Measurements from ENCODE around the gene TLE1. TPM values are rescaled to one million over a fixed set of nuclear protein-coding genes. Genes with fewer than 3 reads are reported as not detected.
"Not testable (repeated sequence)": the region's sequence is repeated elsewhere in the genome, so short reads cannot be mapped to it uniquely, and the experiment has no call there.

Gene TLE1
- total RNA-seq, 4 donors from 2014 or later, result 18.7 to 54.5 (median 40.2) TPM

DNA sequence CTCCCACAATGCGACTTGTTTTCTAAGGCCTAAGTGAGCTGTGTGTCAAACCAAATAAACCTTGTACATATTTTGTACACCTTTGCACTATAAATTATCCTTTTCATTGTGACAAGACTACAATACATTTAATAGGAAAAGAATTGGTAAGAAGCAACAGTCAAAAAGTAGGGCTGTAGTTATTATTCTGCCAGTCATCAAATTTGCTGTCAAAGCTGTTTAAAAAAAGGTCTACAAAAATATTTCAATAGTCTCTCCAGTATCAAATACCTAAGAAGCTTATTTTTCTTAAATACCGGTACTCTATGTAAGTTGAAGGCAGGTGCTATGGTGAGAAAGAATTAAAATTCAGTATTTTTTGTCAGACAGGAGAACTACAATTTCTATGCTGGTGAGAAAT, 40.5 kb downstream of the TLE1 start:
- TF ChIP-seq POLR2A (IDR thresholded peaks at IDR 0.05), result no peak
- TF ChIP-seq, protein P1, sequence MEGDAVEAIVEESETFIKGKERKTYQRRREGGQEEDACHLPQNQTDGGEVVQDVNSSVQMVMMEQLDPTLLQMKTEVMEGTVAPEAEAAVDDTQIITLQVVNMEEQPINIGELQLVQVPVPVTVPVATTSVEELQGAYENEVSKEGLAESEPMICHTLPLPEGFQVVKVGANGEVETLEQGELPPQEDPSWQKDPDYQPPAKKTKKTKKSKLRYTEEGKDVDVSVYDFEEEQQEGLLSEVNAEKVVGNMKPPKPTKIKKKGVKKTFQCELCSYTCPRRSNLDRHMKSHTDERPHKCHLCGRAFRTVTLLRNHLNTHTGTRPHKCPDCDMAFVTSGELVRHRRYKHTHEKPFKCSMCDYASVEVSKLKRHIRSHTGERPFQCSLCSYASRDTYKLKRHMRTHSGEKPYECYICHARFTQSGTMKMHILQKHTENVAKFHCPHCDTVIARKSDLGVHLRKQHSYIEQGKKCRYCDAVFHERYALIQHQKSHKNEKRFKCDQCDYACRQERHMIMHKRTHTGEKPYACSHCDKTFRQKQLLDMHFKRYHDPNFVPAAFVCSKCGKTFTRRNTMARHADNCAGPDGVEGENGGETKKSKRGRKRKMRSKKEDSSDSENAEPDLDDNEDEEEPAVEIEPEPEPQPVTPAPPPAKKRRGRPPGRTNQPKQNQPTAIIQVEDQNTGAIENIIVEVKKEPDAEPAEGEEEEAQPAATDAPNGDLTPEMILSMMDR (IDR thresholded peaks at IDR 0.05), result no peak
- H3K4me1 ChIP-seq, result no peaks in the 10 kb centered on the region
- H3K4me3 ChIP-seq, result no peak overlapping the region
- H3K27me3 ChIP-seq, result no peaks in the 10 kb centered on the region
- H3K36me3 ChIP-seq, result peaks cover 0 to 11% (median 4%) of the 10 kb centered on the region in 3 donors
- no peak overlapping the region for H3K27ac ChIP-seq
- DNase-seq, result no peak
- no peaks in the 10 kb centered on the region for H3K9me3 ChIP-seq

DNA sequence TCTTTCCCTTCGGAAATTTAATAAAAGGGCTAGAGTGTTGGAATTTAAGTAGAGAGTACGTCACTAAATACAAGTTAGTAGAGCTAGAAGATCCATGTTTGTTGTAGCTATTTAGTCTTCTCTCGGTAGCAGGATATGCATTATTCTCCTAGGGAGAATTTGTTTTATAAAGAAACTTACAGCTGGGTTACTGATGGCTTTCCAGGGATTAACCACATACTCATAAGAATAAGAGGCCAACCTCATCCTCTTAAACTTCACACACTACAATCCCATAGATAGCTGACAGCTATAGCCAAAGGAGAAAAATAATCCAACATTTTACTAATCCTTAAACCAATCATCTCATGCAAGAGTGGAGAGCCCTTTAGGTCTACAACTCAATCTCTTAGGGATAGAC, 43.0 kb downstream of the TLE1 start:
- Histone ChIP-seq H3K27me3 (no peaks in the 10 kb centered on the region), H3K9me3 (no peaks in the 10 kb centered on the region), H3K27ac (no peak overlapping the region), H3K4me3 (no peak overlapping the region), H3K36me3 (peaks cover 0 to 10% (median under 1%) of the 10 kb centered on the region in 3 donors), H3K4me1 (no peaks in the 10 kb centered on the region)
- no peak for DNase-seq
- TF ChIP-seq, protein P1 (IDR thresholded peaks at IDR 0.05), result no peak
- no peak for TF ChIP-seq POLR2A (IDR thresholded peaks at IDR 0.05)

DNA sequence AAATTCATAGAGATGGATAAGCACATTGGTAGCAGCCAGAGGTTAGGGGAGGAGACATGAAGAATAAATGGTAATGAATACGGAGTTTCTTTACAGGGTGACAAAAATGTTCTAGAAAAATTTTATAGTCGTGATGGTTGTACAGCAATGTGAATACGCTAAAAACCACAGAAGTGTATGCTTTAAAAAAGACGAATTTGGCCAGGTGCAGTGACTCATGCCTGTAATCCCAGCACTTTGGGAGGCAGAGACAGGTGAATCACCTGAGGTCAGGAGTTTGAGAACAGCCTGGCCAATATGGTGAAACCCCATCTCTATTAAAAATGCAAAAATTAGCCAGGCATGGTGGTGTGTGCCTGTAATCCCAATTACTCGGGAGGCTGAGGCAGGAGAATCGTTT, 44.8 kb downstream of the TLE1 start:
- H3K36me3 ChIP-seq, H3K27me3 ChIP-seq, H3K9me3 ChIP-seq, H3K4me3 ChIP-seq, H3K27ac ChIP-seq, DNase-seq, H3K4me1 ChIP-seq: not testable (repeated sequence)

DNA sequence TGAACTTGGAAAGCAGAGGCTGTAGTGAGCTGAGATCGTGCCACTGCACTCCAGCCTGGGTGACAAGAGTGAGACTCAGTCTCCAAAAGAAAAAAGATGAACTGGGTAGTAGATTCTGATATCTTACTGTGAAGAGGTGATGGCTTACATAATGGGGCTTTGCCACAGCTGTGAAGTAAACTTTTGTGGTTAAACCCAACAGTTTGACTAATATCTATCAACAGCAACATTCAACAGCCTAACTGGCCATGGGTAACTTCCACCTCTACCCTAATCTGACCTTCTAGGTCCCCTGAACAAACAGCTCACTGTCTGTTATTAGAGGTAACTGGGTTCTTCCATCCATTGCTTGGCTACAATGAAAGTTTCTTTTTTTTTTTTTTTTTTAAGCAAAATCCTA, 52.1 kb downstream of the TLE1 start:
- no peak for TF ChIP-seq POLR2A (IDR thresholded peaks at IDR 0.05)
- TF ChIP-seq, protein P1 (IDR thresholded peaks at IDR 0.05), result no peak
- no peak for DNase-seq
- Histone ChIP-seq H3K4me3 (no peak overlapping the region), H3K27me3 (no peaks in the 10 kb centered on the region), H3K27ac (no peak overlapping the region), H3K9me3 (no peaks in the 10 kb centered on the region), H3K4me1 (peaks cover 0 to 15% (median 0%) of the 10 kb centered on the region in 4 donors), H3K36me3 (no peaks in the 10 kb centered on the region)

DNA sequence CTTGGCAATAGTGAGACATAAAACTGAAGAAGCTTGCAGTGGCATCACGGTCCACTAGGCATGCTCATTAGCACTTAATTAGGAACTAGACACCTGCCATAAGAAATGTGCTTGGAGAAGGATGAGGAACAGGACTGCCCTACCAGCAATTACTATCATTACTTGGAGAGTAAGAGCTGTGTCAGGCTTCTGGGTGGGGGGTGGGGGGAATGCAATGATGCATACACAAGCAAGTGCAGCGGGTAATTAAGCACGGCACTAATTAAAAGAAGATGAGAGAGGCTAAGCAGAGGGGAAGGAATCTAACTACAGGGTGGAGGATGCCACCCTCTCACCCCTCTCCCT, 53.1 kb downstream of the TLE1 start:
- no peak for DNase-seq
- Histone ChIP-seq H3K4me1 (peaks cover 0 to 15% (median 0%) of the 10 kb centered on the region in 4 donors), H3K36me3 (no peaks in the 10 kb centered on the region), H3K9me3 (no peaks in the 10 kb centered on the region), H3K27me3 (no peaks in the 10 kb centered on the region), H3K27ac (no peak overlapping the region), H3K4me3 (no peak overlapping the region)
- TF ChIP-seq, protein P1 (IDR thresholded peaks at IDR 0.05), result no peak
- no peak for TF ChIP-seq POLR2A (IDR thresholded peaks at IDR 0.05)

DNA sequence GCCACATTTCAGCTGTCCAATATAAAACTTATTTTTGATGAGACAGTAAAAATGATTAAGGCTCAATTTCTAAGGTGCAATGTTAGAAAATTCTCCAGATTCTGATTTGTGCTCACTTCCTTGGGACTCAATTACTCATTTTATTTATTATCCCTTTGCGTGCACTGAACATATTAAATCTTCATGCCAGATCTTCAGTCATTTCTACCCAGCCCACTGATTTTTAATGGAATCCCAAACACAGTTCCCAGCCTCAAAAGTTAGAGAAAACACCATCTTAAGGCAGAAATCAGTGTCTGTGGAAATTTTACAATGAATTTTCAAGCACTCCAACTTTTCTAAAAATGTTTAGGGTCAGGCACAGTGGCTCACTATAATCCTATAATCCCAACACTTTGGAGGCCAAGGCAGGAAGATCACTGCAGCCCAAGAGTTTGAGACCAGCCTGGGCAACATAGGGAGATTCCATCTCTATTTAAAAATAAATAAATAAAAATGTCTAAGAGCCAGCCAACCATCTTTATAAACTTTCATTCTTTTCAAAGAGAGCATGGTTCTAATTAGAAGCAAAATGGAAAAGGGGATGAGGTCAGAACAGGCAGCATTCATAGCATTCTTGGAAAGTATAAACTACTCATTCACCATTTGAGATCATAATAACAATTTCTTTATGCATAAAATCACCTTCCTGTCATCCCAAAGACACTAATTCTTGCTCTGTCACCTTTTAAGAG, 53.7 kb downstream of the TLE1 start:
- H3K4me3 ChIP-seq, result no peak overlapping the region
- no peak for DNase-seq
- H3K27me3 ChIP-seq, result no peaks in the 10 kb centered on the region
- TF ChIP-seq POLR2A (IDR thresholded peaks at IDR 0.05), result no peak
- TF ChIP-seq, protein P1 (IDR thresholded peaks at IDR 0.05), result no peak
- no peaks in the 10 kb centered on the region for H3K9me3 ChIP-seq
- H3K36me3 ChIP-seq, result no peaks in the 10 kb centered on the region
- peaks cover 0 to 15% (median 0%) of the 10 kb centered on the region in 4 donors for H3K4me1 ChIP-seq
- H3K27ac ChIP-seq, result no peak overlapping the region

All from Peyer's patch (tissue), 4 donors.